Sigmoid colon (tissue), 7 donors: Measurements from ENCODE around the gene SGTB. TPM values are rescaled to one million over a fixed set of nuclear protein-coding genes. Genes with fewer than 3 reads are reported as not detected.

Source experiments
- DNase-seq: peaks from one replicate; pipeline ENCODE4 v3.0.0-alpha.2; 2019
- H3K27ac ChIP-seq, 4 donors: fragments of 200-600 bp; sonication (generic); one replicate each; pipeline ENCODE4 v1.5.1; 2016 to 2019; ENCODE audit warnings: mild to moderate bottlenecking in 1 of 4
- H3K27me3 ChIP-seq, 3 donors: fragments of 200-600 bp; sonication (generic); one replicate each; pipeline ENCODE4 v1.5.1; 2019; ENCODE audit warnings: mild to moderate bottlenecking in 1 of 3
- H3K36me3 ChIP-seq, 4 donors: fragments of 200-600 bp; sonication (generic); one replicate each; pipeline ENCODE4 v1.5.1; 2016 to 2019
- H3K4me1 ChIP-seq, 4 donors: fragments of 200-600 bp; sonication (generic); one replicate each; pipeline ENCODE4 v1.5.1; 2017 to 2019
- H3K4me3 ChIP-seq, 4 donors: fragments of 200-600 bp; sonication (generic); one replicate each; pipeline ENCODE4 v1.5.1; 2017 to 2019; ENCODE audit warnings: mild to moderate bottlenecking in 2 of 4, moderate library complexity in 1 of 4
- H3K9me3 ChIP-seq, 4 donors: fragments of 200-600 bp in 3 of 4; sonication (generic) in 3 of 4; one replicate each; pipeline versions ENCODE4 v1.5.1 to v1.6.1; 2013 to 2019
- EP300 ChIP-seq, 4 donors: sonication (generic); formaldehyde crosslinking; IDR thresholded peaks; one replicate each; pipeline ENCODE4 v1.6.1; 2017; ENCODE audit warnings: antibody characterized with exemption in 4 of 4
- POLR2A ChIP-seq, 2 donors: fragments of 450-650 bp; IDR thresholded peaks; one replicate each; pipeline ENCODE4 v1.6.1; 2016; ENCODE audit warnings: antibody characterized with exemption in 2 of 2, mild to moderate bottlenecking in 2 of 2, moderate library complexity in 2 of 2
- POLR2AphosphoS5 ChIP-seq, 4 donors: sonication (generic); formaldehyde crosslinking; IDR thresholded peaks; one replicate each; pipeline ENCODE4 v1.6.1; 2017; ENCODE audit warnings: antibody characterized with exemption in 4 of 4
- WGBS, 2 donors: extraction: QIAGEN DNeasy Blood & Tissue Kit; methylation state at CpG; one replicate each; pipeline ENCODE4 v1.1.7; 2013; 5-methylcytosine and 5-hydroxymethylcytosine counted together
- intact Hi-C: fragments of 100-400 bp; cut with DNase I; formaldehyde crosslinking; loops from one replicate; pipeline ENCODE4 v1.15.1; 2023
- polyA plus RNA-seq, 3 donors: library from polyadenylated mRNA; stranded (reverse); fragments of 200-250 nt; gene quantifications; one replicate each; pipeline ENCODE4 v1.2.3, GENCODE V29; 2013
- total RNA-seq, 4 donors: library from RNA; depleted of rRNA; stranded (reverse); fragments of >200 nt; gene quantifications; one replicate each; pipeline ENCODE4 v1.1.0, GENCODE V29; 2016
- TF ChIP-seq, protein P1 (sequence below), 4 experiments: fragments of 450-650 bp in 3 of 4; fragments of 200-600 bp in 1 of 4; IDR thresholded peaks; one replicate each; pipeline ENCODE4 v1.5.1; 2016 to 2019; ENCODE audit warnings: antibody characterized with exemption in 4 of 4, mild to moderate bottlenecking in 3 of 4, moderate library complexity in 2 of 4
- donor health status: healthy with polysubstance abuse.
- donor health status: Bipolar disorder and iron deficiency.
- donor health status: healthy.

SGTB gene
- total and polyA plus RNA-seq, 7 donors = 1.2 to 13.9 (median 10.2) TPM

DNA sequence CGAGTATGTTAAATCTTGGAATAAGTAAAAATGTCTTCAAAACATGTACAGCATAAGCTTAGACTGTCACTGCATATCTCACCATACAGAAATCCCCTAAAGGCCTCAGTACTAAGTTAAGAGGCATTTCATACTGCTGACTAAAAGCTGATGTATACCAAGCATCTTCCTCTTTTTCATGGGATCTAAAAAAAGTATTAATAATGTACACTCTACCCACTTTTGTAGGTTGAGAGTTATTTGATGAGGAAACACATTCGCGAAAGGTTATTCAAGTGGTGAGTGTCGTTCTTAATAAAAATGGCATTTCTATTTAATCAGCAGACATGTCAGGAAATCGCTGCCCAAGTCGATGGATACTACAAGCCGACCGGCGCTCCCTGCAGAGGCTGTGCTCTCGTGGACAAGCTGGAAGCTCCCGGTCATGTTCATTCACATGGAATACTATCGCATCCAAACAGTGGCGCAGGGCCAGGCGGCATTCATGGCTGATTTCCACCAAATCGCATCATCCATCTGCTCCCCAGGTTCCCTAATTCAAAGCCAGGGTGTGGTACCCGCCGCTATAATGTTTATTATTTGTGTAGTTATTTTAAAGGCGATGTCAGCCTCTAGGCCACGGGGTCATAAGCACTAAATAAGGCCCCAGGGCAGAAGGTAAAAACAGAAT, 724 bp downstream of the SGTB start:
- H3K27ac ChIP-seq = peak overlapping the region; percentile 69 to 87 (median 80)
- 4 to 5% methylated on average over 19 of the region's 19 CpGs for WGBS, 2 donors

DNA sequence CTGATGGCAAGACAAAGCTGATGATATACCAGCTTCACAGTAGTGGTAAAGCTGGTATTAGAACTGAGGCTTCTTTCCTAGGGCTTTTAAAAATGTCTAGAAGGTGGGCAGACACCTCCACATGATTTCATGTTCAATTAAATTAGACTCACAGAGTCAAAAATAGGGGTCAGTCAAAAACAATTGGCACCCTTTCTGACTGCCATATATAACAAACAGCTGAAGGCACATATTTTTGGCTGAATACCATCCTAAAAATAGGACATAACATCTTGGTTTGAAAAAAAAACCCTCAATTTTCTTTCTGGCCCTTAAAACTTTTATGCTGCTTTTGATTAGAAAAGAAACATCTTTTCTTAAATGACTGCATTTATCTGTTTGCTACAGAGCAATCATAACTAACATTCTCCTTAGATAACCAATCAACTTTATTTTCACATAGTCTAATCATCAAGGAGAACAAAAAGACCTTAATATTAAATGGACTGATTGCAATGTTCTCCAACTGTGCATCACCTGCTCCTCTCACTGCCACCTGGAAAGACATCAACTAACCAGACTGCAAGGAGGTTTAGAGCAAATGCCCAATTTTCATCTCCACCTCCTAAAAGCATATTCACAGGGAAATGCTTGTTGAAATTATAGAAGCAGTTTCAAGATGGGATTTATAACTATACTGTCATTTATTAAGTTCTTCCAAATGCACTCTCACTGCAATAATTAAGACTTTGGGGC, 3.2 kb downstream of the SGTB start:
- intact Hi-C loops = no loop called here
- DNase-seq = no peak
- Histone ChIP-seq H3K36me3 (peaks cover 0 to 6% (median 0%) of the 10 kb centered on the region in 4 donors), H3K27me3 (no peaks in the 10 kb centered on the region), H3K4me1 (peaks cover 0 to 15% (median 4%) of the 10 kb centered on the region in 4 donors), H3K27ac (no peak overlapping the region), H3K9me3 (no peaks in the 10 kb centered on the region), H3K4me3 (no peak overlapping the region)
- TF ChIP-seq, protein P1, sequence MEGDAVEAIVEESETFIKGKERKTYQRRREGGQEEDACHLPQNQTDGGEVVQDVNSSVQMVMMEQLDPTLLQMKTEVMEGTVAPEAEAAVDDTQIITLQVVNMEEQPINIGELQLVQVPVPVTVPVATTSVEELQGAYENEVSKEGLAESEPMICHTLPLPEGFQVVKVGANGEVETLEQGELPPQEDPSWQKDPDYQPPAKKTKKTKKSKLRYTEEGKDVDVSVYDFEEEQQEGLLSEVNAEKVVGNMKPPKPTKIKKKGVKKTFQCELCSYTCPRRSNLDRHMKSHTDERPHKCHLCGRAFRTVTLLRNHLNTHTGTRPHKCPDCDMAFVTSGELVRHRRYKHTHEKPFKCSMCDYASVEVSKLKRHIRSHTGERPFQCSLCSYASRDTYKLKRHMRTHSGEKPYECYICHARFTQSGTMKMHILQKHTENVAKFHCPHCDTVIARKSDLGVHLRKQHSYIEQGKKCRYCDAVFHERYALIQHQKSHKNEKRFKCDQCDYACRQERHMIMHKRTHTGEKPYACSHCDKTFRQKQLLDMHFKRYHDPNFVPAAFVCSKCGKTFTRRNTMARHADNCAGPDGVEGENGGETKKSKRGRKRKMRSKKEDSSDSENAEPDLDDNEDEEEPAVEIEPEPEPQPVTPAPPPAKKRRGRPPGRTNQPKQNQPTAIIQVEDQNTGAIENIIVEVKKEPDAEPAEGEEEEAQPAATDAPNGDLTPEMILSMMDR (IDR thresholded peaks at IDR 0.05) = no peak
- TF ChIP-seq EP300 (IDR thresholded peaks at IDR 0.05) = no peak
- no peak for TF ChIP-seq POLR2A (IDR thresholded peaks at IDR 0.05)
- no peak for TF ChIP-seq POLR2AphosphoS5 (IDR thresholded peaks at IDR 0.05)

More for the DNA sequence above, 724 bp downstream of the SGTB start:
- H3K9me3 ChIP-seq = no peaks in the 10 kb centered on the region
- TF ChIP-seq, protein P1 (IDR thresholded peaks at IDR 0.05) = no peak
- no peak for TF ChIP-seq POLR2AphosphoS5 (IDR thresholded peaks at IDR 0.05)
- no peak for TF ChIP-seq POLR2A (IDR thresholded peaks at IDR 0.05)
- TF ChIP-seq EP300 (IDR thresholded peaks at IDR 0.05) = no peak
- no peaks in the 10 kb centered on the region for H3K27me3 ChIP-seq
- H3K4me3 ChIP-seq = peak overlapping the region; percentile 84 to 98 (median 94)
- peaks cover 0 to 6% (median 0%) of the 10 kb centered on the region in 4 donors for H3K36me3 ChIP-seq
- intact Hi-C loops = loop anchor here (5.0 kb wide), 1 partner anchor 206 kb away; the partner anchor contains the start of gene ERBIN
- H3K4me1 ChIP-seq = peaks cover 0 to 25% (median 4%) of the 10 kb centered on the region in 4 donors
- DNase-seq = peak; percentile 83

DNA sequence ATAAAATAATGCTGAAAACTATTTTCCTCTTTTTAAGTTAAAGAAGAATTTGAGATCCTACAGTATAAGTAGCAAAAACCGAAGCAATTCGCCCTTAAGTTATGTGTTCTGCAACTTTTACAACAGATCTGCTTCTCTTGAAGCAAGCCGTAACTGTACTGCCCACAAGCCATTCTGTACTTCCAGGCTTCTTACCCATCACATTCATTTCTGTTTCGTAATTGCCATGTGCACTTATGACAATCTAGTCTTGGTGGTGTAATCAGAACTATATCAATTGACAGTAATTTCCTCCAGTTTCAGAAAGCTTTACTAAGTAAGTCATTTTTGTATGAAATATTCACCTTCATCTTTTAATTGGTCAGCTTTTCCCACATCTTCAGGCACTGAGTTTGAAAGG, 13.8 kb downstream of the SGTB start:
- 93 to 96% methylated on average over 4 of the region's 4 CpGs for whole genome bisulfite sequencing, 2 donors
- intact Hi-C loops = no loop called here
- H3K4me3 ChIP-seq = no peak overlapping the region
- no peak for DNase-seq
- H3K9me3 ChIP-seq = no peaks in the 10 kb centered on the region
- TF ChIP-seq EP300 (IDR thresholded peaks at IDR 0.05) (no peak), POLR2AphosphoS5 (IDR thresholded peaks at IDR 0.05) (no peak), POLR2A (IDR thresholded peaks at IDR 0.05) (no peak)
- TF ChIP-seq, protein P1 (IDR thresholded peaks at IDR 0.05) = no peak
- no peak overlapping the region for H3K27ac ChIP-seq
- H3K27me3 ChIP-seq = no peaks in the 10 kb centered on the region
- no peaks in the 10 kb centered on the region for H3K4me1 ChIP-seq
- peaks cover 0 to 37% (median 7%) of the 10 kb centered on the region in 4 donors for H3K36me3 ChIP-seq

DNA sequence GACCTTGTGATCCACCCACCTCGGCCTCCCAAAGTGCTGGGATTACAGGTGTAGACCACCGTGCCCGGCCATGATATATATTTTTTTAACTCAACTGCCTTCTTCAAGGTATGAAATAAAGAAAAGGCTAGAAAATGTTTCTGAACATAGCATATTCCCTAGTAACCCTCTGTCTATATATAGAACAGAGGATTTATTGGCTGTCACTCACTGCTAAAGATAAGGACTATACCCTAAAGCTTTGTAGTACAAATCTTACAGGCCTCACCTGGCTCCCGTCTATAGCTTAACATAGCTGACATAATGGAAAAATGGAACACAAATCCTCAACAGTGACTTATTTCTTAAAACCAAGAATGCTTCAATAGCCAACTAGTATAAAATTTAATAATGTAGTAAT, 14.2 kb downstream of the SGTB start:
- TF ChIP-seq EP300 (IDR thresholded peaks at IDR 0.05) = no peak
- TF ChIP-seq POLR2AphosphoS5 (IDR thresholded peaks at IDR 0.05) = no peak
- TF ChIP-seq, protein P1 (IDR thresholded peaks at IDR 0.05) = no peak
- H3K27ac ChIP-seq = no peak overlapping the region
- no peaks in the 10 kb centered on the region for H3K4me1 ChIP-seq
- H3K4me3 ChIP-seq = no peak overlapping the region
- DNase-seq = no peak
- H3K27me3 ChIP-seq = no peaks in the 10 kb centered on the region
- intact Hi-C loops = no loop called here
- WGBS, 2 donors = 93% methylated on average over 4 of the region's 4 CpGs
- no peaks in the 10 kb centered on the region for H3K9me3 ChIP-seq
- peaks cover 0 to 38% (median 8%) of the 10 kb centered on the region in 4 donors for H3K36me3 ChIP-seq
